NCI-H1417 (cell line): Measurements from ENCODE around the gene SND1.
A peak's percentile ranks its signal among the peaks of the same experiment; 100 is the strongest.

Experiments
- DNase-seq, 3 experiments: peaks; one replicate each; lab custom pipeline; 2025; lab: John Stamatoyannopoulos, UW

The SND1 gene

GRCh38 chr7:127905491-127906330 is 253.7 kb downstream of the SND1 start:
- peak in 1 of 3 experiments; percentile 20 for DNase-seq

- peak in 2 of 3 experiments; percentile 11 to 53 for DNase-seq
These were observed 255.4 kb downstream of the SND1 start for GRCh38 chr7:127907110-127908040.

GRCh38 chr7:127908430-127909258 is 256.6 kb downstream of the SND1 start:
- DNase-seq, result no peak

GRCh38 chr7:127909424-127910152 is 257.6 kb downstream of the SND1 start:
- DNase-seq, result no peak

- no peak for DNase-seq
These were observed 258.7 kb downstream of the SND1 start for GRCh38 chr7:127910670-127911069.

- no peak for DNase-seq
These were observed 260.0 kb downstream of the SND1 start for GRCh38 chr7:127911968-127912511.

GRCh38 chr7:127912901-127913300 is 260.9 kb downstream of the SND1 start:
- peak in 2 of 3 experiments; percentile 28 to 43 for DNase-seq

- no peak for DNase-seq
These were observed 261.7 kb downstream of the SND1 start for GRCh38 chr7:127913686-127914085.

GRCh38 chr7:127914693-127915092 is 262.7 kb downstream of the SND1 start:
- DNase-seq, result no peak

GRCh38 chr7:127916735-127917134 is 264.7 kb downstream of the SND1 start:
- no peak for DNase-seq

GRCh38 chr7:127918130-127918529 is 266.1 kb downstream of the SND1 start:
- DNase-seq, result no peak

GRCh38 chr7:127920787-127921438 is 268.9 kb downstream of the SND1 start:
- DNase-seq, result no peak

- no peak for DNase-seq
These were observed 270.7 kb downstream of the SND1 start for GRCh38 chr7:127922656-127923055.

- DNase-seq, result no peak
These were observed 272.9 kb downstream of the SND1 start for GRCh38 chr7:127924874-127925273.

- DNase-seq, result peak in 1 of 3 experiments; percentile 17
These were observed 275.3 kb downstream of the SND1 start for GRCh38 chr7:127927348-127927696.

- DNase-seq, result no peak
These were observed 276.2 kb downstream of the SND1 start for GRCh38 chr7:127928222-127928621.

- no peak for DNase-seq
These were observed 276.9 kb downstream of the SND1 start for GRCh38 chr7:127928852-127929251.

- DNase-seq, result no peak
These were observed 278.6 kb downstream of the SND1 start for GRCh38 chr7:127930341-127931328.

GRCh38 chr7:127932076-127932475 is 280.1 kb downstream of the SND1 start:
- no peak for DNase-seq
